ENCODE measurements around the gene CNRIP1. TPM values are rescaled to one million over a fixed set of nuclear protein-coding genes. Genes with fewer than 3 reads are reported as not detected.
A peak's percentile ranks its signal among the peaks of the same experiment; 100 is the strongest.
"Not testable (repeated sequence)": the region's sequence is repeated elsewhere in the genome, so short reads cannot be mapped to it uniquely, and the experiment has no call there.

The CNRIP1 gene
- total RNA-seq, 1 experiment from 2014 or later = 31.6 TPM

DNA sequence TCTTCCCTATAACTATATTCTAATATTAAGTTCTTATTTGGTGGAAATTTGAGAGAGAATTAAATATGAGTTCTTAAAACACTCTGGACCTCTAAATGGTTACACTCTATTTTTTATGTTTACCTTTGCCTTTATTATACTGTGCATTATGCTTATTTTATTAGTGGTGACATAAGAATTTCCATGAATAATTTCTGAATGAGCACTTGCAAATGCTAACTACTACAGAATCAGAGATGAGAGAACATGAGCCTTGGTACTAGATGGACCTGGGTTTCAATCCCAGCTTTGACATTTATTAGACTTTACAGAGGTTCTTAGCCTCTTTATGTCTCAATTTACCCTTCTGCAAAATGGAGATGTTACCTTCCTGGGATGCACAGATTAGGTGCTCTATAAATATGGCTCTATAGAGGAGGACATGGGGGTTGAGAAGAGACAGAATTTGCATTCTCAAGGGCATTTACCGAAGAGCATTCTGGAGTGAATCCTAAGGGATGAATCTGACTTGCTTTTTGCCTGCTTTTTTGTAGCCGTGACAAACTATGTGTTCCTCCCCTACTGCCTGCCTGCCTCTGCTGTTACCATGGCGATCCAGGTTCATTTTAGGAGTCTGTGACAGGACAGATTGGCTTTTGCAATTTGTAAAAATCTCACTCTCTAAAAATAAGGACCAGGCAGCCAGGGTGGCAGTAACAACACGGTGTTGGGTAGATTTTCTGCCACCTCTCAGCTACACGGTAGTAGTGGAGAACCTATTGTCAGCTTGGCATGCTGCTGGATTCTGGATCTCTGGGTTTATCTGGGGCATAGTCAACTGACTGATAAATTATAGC is 20.7 kb upstream of the CNRIP1 start:
- DNase-seq (ENCODE audit: low read depth) = no peak

DNA sequence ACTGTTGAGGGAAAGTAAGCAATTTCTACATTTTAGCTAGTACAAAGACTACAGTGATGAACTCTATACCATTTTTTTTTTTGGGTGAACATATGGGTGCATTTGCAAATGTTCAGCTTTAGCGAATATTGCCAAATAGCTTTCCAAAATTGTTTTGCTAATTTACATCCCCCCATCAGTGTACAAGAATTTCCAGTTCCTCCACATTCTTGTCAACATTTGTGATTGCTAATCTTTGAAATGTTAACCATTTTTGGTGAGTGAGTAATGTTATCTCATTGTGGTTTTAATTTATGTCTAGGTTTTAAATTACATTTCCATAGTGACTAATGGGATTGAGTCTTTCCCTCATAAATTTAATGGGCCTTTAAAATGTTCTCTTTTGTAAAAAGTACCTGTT is 16.4 kb upstream of the CNRIP1 start:
- peak; percentile 80 for DNase-seq (ENCODE audit: low read depth)

DNA sequence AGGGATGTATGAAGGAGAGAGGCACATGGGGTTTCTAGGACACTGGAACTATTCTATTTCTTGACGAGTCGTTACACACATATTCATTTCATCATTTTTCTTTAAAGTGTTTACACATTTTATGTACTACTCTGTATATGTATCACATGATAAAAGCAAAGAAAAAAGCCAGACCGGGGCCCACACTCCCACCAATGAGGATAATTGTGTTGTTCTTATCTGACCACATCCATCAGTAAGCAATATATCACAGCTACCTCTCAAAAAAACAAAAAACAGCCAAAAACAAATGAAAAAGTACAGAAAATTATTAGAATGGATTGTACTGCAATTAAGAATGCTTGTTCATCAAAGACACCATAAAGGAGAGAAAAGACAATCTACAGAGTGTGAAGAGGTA is 14.2 kb upstream of the CNRIP1 start:
- no peak for DNase-seq (ENCODE audit: low read depth)

DNA sequence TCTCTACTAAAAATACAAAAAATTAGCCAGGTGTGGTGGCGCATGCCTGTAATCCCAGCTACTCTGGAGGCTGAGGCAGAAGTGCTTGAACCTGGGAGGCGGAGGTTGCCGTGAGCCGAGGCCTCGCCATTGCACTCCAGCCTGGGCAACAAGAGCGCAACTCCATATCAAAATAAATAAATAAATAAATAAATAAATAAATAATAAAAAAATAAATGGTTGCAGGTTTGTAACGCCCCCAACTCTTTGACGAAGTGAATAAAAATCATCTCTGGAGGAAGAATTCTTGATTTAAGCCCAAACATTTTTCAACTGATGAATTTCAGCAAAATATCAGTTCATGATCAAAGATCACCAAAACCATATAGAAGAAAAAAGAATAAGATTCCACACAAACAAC is 13.3 kb upstream of the CNRIP1 start:
- no peak for DNase-seq (ENCODE audit: low read depth)

DNA sequence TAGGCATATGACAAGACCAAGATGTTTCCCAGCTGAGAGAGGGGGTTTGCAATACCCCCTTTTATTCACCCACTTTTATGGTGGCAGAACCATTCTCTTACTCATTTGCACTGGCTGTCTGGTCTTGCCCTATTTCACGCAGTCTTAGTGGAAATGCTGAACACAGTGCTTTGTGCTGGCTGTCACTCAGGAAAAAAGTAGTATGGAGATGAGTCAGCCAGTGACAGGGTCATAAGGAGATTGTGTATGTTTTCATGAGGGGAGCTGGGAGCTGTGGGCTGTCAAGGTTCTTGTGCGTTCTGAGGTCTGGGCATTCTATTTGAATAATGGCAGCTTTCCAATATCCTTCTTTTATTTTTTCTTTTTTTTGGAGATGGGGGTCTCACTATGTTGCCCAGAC is 10.9 kb upstream of the CNRIP1 start:
- DNase-seq (ENCODE audit: low read depth) = no peak

DNA sequence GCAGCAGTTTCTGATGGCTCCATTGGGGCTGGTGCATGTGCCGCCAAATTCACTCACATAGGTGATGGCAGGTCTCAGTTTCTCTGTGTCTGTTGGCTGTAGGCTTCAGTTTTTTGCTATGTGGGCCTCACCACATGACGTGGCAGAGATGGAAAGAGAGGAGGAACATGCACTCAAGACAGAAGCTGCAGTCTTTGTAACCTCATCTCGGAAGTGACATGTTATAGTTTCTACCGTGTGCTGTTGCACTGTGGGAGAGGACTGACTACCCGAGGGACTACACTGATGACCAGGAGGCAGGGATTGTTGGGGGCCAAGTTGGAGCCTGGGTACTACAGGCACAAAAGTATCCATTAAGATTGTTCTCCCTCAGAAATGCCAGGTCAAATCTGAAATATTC is 9.2 kb upstream of the CNRIP1 start:
- DNase-seq (ENCODE audit: low read depth) = no peak

DNA sequence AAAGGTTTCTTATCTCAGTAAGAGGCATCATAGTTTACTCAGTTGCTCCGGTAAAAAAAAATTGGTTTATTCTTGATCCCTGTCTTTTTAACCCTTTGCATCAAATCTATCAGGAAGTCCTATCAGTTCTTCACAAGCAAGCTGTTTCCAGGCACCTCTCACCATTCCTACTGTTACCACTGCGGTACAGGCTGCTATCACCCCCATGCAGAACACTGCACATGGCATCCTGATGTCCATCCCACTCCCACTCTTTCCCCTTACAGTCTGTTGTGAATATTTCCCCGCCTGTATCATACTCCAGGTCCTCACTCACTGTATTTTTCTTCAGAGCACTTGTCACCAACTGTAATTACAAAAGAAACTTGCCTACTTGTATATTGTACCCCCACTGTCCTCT is 5.3 kb upstream of the CNRIP1 start:
- no peak for DNase-seq (ENCODE audit: low read depth)

DNA sequence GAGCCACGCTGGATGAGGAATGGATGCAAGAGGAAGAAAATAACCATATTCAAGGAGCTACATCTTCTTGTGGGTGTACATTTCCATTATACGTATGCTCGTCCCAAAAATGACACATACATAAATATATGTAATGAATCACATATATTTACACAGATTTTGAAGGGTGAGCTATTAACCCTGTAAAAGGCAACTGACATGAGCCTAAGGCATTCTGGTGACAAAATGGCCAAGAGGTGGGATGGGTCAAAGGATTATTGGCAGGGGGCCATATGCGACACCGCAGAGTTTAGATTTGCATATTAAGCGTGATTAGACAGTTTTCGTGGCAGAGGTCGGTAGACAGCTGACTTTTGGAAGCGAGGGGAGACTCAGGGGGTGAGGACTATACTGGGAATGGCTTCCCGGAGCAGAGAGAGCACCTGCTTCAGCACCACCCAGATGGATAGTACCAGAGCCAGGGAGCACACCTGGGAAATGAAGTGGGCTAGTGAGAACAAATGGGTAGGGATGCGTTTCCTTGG is 431 bp upstream of the CNRIP1 start:
- DNase-seq (ENCODE audit: low read depth) = peak; percentile 22

DNA sequence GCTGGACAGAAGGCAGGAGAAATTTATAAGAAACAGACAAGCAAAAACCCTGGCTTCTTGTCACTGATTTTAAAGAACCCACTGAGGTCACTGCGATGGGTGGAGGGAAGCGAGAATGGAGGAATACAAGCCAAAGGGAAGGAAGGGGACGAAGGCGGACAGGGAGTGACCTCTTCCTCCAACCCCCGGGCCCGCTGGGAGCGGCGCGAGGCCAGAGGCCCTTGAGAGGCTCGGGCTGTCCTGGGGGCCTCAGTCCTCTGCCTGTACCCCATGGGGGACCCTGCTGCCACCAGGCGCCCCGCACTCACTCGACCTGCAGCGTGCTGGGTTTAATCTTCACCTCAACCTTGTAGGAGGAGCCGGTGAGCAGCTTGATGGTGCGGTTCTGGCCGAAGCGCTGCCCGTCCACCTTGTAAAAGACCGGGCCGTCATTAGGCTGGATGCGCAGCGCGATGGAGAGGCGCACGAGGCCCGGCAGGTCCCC is 793 bp downstream of the CNRIP1 start:
- peak; percentile 26 for DNase-seq (ENCODE audit: low read depth)

DNA sequence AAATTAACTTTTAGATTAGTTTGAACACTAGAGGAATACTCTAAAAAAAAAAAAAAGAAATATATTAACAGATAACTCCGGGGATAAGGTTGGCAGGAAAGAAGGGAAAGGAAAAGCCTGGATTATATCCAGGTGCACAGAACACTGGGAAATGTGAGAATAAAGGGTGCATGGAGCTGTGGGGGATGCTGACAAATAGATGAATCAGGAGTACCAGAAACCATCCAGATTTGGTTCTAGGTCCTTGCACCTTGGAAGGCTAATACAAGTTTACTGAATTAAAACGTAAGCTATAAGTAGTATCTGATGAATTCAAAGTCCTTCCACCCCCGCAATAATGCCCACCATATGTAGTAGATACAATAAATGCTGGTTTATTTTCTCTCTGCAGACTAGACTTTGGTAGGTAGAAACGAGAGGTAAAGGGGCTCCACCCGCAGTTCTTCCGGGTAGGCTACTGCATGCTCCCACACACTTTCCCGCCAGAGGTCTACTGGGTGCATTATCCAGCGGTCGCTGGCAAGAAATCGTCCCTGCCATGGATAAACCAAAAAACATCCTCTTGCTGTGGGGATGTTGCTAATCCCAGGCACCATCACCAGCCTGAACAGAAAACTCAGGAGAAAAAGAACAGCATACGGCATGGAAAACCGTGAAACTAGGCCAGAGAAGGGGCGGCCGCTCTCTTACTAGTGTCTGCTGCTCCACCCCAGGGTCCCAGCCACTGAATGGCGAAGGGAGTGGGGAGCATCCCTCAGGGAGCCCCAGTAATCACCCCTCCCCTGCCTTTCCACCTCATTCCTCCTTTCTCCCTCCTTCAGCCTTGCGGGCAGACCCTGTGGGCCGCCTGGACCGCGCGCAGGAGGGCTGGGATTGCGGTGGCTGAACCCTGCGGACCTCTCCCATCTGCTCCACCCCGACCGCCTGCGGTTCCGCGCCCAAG is 1.5 kb downstream of the CNRIP1 start:
- no peak for DNase-seq (ENCODE audit: low read depth)

DNA sequence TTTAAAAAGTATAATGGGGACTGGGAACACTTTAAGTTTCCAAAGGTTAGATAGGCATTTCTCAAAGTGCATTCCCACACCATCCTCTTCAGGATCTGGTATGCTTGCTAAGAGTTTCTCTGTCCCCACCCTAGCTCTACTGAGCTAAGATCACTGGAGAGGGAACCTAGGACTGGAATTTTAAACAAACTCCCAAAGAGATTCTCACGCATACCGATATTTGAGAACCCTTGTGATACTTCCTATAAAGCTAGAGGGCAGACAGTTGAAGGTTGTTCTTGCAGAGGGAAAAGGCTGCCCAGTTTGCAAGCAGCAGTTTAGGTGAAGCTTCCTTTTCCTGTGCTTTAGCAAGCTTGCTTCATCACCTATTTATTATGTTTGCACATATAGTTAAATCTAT is 3.6 kb downstream of the CNRIP1 start:
- DNase-seq (ENCODE audit: low read depth) = no peak

DNA sequence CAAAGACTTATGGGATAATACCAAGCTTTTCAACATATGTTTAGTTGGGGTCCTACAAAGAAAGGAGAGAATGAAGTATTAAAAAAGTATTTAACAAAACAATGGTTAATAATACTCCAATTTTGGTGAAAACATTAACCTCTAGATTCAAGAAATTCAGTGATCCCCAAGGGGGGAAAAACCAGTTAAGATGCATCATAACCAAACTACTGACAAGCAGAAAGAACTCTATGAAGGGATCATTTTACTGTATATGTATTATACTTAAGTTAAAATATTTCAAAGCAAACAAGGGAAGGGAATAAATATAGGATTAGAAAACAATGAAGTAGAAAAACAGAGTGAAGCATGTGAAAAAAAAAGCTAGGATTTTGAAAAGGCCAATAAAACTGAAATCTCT is 8.7 kb downstream of the CNRIP1 start:
- DNase-seq (ENCODE audit: low read depth) = no peak

DNA sequence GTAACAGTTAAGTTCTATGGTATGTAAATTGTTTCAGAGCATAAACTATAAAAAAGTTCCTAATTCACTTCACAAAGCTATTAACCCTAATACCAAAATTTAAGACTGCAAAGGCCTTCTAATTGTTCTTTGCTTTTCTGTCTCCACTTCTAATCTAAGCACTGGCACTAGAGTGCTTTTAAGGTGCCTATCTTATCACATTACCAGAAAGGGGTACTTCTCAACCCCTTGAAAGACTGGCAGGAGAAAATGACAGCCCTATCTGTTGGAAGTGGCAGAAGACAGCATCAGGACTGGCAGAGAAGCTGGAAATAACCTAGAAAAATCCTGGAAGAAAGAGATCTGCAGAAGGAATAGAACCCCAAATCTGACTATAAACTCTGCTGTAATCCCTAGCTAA is 10.3 kb downstream of the CNRIP1 start:
- DNase-seq (ENCODE audit: low read depth) = no peak

DNA sequence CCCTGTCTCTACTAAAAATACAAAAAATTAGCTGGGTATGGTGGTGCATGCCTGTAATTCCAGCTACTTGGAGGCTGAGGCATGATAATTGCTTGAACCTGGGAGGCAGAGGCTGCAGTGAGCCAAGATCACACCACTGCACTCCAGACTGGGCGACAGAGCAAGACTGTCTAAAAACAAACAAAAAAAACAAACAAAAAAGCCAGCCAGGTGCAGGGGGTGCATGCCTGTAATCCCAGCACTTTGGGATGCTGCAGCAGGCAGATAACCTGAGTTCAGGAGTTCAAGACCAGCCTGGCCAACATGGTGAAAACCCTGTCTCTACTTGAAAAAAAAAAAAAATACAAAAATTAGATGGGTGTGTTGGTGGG is 15.9 kb downstream of the CNRIP1 start:
- DNase-seq (ENCODE audit: low read depth) = not testable (repeated sequence)

DNA sequence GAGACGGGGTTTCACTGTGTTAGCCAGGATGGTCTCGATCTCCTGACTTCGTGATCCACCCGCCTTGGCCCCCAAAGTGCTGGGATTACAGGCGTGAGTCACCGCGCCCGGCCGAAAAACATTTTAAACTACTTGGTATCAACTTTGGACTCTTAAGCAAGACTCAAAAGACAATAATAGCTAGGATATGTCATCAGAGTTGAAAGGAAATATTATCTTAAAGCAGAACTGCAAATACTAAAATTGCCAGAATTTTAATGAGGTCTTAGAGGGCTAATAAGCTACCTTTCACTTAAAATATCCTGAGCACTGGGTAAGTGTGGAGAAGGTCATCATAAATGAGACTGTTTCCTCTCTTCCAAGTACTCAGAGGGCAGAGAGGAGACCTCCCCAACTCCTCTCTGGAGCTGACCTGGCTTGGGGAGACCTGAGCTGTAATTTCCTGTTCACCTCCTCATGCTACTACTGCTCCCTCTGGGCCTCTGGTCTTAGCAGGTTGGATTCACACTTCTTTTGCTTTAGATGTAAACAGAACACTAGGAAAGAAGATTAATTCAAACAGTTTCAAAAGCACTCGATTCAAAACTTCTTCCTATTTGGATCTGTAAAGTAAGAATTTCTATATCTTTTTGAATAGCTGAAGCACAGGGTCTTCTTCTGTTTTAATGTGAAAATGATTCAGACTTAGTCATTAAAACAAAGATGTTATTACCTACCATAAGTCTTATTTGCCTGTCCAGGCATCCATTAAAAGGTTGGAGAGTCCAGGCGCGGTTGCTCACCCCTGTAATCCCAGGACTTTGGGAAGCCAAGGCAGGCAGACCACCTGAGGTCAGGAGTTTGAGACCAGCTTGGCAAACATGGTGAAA is 16.5 kb downstream of the CNRIP1 start:
- no peak for DNase-seq (ENCODE audit: low read depth)

DNA sequence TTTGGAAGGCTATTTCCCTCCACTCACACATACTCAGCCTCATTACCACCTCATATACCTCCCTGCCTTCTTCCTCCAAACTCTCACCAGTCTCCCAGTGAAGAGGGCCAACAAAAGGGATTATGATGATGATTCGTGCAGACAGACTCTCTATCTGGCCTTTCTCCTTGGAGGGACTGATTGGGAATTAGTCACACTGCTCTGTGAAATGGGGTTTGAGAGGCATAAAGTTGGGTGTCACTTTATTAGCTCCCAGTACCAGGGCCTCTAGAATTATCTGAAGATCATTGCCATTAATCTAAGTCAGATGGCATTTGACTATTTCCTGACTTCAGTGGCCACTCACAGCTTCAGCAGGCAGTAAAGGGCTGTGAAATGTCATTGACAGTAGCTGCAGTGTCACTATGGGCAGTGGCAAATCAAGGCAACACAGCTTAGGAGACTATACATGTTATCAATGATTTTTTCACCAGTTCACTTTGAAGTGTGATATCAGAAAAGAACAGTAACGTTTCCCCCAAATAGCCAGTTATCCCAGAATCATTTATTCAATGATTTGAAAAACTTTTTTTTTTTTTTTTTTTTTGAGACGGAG is 17.4 kb downstream of the CNRIP1 start:
- DNase-seq (ENCODE audit: low read depth) = peak; percentile 41

DNA sequence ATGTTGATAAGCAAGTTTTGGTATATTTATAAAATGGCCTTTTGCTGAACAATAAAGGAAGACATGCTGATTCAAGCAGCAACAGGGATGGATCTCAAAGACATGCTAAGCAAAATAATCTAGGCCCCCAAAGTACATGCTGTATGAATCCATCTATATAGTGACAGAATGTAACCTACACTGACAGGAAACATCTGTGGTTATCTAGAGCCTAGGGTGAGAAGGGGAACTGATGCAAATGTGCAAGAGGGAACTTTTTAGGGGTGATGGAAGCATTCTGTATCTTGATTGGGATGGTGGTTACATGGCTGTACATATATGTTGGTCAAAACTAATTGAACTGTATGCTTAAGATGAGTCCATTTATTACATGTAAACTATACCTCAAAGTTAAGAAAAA is 24.2 kb downstream of the CNRIP1 start:
- no peak for DNase-seq (ENCODE audit: low read depth)

DNA sequence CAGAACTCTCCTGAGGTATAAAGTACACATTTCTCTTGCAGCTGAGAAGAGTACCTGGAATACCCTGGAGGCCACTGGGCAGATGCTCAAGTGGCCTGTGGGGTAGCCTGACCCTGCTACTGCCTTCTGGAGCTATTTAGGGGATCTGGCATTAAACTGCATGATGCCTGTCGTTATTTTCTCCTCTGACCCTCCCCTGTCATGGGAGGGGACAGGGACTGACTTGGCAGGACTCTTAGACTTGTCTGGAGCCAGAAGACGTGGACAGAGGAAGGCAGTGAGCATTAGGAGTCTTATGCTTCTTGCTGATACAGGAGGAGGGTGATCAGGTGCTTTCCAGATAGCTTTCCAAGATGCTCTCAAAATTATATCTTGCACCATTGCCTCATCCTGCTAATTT is 24.8 kb downstream of the CNRIP1 start:
- no peak for DNase-seq (ENCODE audit: low read depth)

DNA sequence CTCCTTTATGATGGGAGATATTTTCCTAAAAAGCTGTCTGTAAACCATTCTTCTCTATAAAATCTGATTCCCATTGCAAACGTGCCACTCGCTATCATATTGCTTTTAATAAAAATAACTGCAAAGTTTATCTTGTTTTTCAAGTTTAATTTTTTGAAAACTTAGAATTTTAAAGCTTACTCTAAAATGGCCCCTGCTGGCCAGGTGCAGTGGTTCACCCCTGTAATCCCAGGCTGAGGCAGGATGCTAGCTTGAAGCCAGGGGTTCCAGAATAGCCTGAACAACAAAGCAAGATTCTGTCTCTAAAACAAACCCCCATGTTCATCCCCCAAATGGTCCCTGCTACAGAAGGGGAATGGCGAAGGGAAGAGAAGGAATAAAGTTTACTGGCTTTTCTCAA is 25.6 kb downstream of the CNRIP1 start:
- DNase-seq (ENCODE audit: low read depth) = no peak

DNA sequence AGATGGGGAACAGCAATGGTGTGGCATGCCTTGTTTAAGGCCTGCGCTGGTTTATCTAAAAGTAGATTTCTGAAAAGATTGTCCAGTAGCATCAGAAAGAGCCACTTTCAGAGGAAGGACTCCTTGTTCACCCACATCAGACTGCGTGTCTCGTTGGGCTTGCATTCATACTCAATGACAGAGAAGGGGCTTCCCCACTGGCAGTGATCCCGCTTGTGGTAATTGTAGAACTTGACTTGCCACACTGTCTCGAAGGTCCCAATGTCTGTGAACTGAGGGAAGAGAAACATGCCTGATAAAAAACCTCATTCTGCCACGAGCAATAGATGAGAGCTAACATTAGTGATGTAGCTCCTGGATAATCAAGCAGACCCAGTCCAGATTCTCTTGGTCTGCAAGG is 26.0 kb downstream of the CNRIP1 start:
- DNase-seq (ENCODE audit: low read depth) = no peak

DNA sequence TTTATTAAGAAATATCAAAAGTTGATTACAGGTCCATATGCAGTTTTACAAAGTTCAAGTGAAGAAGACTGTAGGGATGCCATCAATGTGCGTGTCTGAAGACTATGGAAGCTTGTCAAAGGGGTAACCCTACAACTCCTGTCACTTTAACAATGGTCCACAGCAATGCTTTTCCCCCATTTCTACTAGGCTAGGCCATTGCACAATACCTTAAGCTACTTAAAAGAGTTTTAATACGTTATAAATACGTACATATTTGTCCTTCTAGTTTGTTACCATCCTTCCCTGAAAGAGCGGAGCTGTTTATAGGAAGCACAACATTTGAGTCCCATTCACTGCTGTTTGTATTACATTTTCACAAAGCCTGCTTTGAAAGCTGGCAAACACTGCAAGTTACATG is 26.7 kb downstream of the CNRIP1 start:
- no peak for DNase-seq (ENCODE audit: low read depth)

Data from LHCN-M2 (cell line).